Effector CD4-positive, alpha-beta T cell (primary cell): Measurements from ENCODE around the gene CCDC106.

Experiments
- DNase-seq: peaks from one replicate; pipeline ENCODE4 v3.0.0-alpha.2; 2020

Gene CCDC106

DNA sequence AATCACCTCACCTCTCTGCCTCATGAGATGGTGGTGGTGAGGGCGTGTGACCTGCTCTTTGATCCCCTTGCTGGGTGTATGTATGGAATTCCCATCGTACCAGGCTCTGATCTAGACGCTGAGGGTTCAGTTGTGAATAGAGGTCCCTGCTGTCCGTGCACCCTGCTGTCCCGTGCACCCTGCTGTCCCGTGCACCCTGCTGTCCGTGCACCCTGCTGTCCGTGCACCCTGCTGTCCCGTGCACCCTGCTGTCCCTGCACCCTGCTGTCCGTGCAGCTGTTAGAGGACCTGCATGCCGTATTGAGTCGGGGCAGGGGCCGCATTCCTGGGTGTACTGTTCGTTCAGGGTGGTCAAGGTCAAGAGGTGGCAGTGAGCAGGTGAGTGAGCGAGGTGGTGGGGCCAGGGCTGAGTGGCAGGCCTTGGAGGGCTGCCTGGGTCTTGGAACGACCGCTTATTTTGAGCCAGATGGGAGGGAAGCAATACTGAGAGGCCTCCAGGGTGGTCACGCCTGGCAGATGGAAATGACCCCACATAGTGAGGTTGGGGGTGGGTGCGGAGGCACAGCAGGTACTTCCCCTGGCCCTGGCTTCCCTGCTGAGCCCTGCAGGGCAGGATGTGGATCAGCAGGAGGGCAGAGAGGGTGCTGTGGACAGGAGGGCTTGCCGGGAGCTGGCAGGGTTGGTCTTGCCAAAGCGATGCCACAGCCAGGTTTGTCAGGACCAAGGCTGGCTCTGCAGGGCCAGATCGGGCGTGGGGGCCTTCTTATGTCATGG lies 22.5 kb downstream of the CCDC106 start:
- no peak for DNase-seq

DNA sequence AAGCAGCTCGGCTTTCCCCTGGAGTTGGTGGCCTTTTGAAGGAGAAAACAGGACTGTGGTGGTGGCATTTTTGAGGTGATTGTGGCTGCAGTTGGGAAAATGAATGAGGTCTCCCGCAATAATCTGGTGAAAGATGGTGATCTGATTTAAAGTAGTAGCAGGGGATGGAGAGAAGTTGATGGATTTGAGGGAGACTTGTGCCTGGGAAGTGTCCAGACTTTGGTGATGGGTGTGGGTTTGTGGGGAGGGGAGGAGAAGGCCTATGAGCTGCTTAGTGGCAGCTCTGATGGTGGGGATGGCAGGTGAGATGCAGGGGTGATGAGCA lies 23.0 kb downstream of the CCDC106 start:
- DNase-seq, result no peak

DNA sequence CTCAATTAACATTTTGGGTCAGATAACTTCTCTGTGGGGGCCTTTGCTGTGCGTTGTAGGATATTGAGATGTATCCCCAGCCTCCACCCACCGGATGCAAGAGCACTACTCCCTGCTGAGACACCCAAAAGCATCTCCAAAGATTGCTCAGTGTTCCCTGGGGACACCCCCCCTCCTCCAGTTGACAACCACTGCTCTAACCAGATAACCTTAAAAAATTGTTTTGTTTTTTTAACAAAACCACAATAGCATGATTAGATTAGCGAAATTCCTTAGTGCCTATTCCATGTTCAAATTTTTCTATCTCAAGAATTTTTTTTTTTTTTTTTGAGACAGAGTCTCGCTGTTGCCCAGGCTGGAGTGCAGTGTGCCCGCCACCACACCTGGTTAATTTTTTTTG lies 24.4 kb downstream of the CCDC106 start:
- no peak for DNase-seq

DNA sequence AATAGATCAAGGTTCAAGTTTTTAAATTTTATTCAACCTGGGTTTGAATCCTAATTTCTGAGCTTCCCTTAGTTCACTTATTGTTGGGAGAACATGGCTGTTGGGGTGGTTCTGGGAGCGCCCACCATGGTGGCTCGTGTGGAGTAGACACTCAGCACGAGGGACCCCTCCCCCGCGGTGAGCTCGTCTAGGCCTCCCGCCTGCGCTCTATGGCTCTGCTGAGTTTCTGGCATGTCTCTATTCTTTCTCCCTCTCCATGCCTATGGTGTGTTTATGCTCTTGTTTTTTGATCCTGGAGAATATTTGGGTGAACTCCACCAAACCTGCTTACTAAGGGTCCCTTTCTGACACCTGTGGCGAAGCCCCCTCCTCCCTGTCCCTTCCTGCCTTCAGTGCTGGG lies 25.5 kb downstream of the CCDC106 start:
- no peak for DNase-seq

DNA sequence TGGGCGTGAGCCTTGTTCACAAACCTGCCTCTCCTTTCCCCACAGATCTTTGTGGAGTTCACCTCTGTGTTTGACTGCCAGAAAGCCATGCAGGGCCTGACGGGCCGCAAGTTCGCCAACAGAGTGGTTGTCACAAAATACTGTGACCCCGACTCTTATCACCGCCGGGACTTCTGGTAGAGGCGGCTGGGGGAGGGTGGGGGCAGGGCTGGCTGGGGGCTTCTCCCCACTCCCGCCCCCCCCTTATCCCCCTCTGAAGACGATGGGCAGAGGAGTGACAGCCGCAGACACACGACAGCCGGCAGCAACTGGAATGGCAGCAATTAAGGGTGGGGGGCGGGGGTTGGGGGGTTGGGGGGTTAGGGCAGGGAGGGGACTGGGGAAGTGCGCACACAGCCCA lies 25.9 kb downstream of the CCDC106 start:
- no peak for DNase-seq

DNA sequence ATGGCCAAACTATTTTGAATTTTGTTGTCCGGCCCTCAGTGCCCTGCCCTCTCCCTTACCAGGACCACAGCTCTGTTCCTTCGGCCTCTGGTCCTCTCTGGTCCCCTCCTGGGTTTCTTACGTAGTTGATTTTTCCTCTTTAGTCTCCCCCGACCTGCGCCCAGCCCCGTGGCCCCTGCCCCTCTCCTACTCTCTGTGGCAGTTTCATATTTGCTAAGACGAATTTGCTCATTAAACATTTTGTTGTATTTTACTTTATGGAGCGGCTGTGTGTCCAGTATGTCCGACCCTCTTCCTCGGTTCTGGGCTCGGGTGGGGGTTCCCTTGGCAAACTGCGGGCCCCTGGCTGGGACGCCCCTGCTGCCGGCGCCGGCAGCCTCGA lies 26.4 kb downstream of the CCDC106 start:
- DNase-seq, result no peak

DNA sequence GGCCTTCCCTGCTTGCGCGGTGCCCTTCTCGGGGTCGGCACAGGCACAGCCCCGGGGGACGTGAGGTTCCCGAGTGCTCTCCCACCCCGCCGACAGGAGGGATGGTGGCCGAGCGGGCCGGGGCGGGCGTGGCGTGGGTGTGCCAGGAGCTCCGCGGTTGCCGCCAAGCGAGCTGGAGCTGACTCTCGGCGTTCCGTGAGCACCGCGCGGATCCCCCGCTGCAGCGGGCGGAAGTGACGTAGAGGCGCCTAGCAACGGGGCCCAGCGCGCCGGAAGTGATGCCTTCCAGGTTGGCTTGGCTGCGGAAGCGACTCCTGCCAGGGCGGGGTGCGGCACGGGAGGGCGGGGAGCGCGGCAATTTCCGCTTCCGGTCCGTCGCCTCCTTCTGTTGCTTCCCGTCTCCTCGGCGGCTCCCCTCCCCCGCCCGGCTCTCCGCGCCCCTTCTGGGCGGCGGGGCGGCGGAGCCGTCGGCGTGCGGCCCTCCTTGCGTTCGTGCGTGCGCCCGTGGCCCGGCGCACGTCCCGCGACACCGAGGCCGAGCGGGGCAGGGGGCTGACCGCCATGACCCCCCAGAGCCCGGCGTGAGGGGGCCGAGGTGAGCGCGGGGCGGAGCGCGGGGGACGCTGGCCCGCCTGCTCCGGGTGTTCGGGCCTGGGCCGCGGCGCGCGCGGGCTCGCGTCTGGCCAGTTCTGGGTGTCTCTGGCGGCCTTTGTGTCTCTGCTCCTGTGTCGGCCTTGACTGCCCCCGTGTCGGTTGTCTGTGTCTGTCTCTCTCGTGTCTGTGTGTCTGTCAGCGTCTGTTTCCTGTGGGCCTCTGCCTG lies 27.0 kb downstream of the CCDC106 start, which contains the start of gene EPN1:
Gene EPN1 (plus strand): TSS at position 386 of the 820 bp plus-strand sequence. CDS start 3,402 bp downstream, outside the sequence.
- peak; percentile 97 for DNase-seq

DNA sequence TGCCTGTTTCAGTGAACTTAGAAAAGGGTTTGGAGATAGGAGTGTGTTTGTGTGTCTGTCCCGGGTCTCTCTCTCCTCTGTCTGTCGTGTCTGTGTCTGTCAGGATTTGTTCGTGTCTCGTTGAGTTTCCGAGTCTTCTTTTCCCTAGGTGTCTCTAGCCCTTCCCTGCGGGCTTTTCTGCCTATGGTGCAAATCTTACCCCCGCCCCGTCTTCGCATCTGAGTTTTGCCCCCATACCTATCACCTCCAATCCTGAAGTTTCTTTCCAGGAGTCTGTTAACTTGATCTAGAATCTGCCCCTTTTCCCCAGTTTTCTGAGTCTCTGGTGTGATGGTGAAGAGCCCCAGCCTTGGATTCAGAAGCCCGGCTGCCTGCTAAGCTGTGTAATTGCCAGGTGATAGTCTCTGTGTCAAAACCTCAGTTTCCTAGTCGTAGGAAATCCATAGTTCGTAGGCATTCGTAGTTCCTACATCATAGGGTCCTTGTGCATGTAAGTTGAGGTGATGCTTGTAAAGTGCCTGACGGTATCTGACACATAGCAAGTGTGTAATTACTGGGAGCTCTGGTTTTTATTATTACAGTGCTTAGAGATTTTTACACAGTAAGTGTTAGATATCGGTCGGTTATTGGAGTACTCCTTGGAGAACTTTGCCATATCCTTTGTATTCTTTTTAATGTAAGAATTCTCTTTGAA lies 27.8 kb downstream of the CCDC106 start:
- no peak for DNase-seq

DNA sequence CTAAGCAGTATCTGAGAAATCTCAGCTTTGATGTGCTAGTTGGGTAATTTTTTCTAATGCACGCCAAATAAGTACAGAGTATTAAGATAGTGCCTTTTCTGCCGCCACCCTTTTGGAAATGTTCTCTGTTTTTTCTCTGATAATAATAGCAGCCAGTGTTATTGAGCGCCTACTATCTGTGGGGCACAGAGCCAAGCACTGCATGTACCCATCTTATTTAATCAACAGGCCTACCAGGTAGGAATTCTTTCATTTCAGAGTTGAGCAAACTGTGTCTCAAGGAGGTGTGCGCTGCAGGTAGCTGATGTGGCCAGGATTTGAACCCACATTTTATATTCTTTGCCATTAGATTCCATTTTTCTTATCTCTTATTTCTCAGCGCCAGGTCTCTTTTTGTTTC lies 28.4 kb downstream of the CCDC106 start:
- DNase-seq, result no peak

DNA sequence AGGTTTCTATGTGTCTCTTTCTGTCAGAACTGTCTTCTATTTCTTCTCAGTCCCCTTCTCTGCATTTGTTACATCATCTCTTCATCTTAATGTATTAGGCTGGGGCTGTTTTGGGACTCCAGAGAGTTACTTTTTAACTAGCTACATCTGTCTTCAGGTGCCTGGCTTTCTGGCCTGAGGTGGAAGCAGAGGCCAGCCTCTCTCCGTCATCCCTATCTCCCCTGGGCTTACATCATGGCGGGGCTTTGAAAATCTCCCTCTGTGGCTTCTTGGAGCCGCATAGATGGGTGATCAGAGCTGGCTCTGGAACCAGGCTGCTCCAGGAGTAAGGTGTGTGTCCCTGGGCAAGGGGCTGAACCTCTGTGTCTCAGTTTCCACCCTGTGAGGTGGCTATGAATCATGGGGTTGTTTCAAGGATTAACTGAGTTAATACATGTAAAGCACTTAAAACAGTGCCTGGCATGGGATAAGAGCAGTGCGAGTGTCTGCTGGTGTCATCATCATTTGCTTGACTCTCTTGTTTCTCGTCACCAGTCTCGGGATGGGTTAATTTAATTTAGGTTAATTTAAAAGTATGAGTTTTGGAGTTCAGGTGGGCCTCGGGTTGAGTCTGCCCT lies 29.0 kb downstream of the CCDC106 start:
- no peak for DNase-seq

DNA sequence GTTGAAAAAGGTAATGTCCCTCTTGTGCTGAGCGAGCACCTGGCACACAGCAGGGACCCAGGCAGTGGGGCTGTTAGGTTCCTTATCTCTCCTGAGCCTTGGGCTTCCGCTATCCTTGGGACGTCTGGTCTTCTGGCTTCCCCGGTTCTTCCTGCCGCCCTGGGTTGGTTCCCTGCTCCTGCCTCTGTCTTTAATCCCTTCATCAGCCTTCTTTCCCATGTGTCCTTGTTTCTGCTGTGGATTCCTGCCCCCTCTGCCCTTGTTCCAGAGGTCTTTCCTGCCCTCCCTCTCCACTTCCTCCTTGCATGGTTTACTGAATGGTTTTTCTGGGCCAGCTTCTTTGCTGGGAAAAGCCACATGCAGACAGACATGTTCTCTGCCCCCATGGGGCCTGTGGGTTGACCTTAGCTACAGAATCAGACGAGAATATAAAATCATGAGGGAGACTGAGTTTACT lies 29.6 kb downstream of the CCDC106 start:
- DNase-seq, result no peak

DNA sequence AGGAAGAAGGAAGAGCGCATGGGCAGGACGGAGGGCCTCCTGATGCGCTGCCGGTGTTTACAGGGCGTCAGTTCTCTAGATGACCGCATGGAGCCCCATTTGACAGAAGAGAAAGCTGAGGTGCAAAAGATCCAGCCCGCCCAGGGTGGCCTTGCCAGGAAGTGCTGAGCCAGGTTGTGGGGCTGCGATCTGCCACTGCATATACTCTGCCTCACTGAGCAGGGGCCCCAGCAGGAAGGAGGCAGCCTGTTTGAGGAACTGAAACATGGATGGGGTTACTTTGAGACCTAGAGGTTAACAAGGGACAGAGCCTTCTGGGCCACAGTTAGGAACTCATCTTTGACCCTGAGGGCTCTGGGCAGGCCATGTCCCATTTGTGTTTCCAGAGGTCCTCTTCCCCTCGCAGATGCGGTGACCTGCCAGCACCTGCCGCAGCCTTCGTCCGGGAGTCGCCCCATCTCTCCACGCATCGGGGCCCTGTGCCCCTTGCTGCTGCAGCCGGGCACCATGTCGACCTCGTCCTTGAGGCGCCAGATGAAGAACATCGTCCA lies 30.2 kb downstream of the CCDC106 start:
- no peak for DNase-seq

DNA sequence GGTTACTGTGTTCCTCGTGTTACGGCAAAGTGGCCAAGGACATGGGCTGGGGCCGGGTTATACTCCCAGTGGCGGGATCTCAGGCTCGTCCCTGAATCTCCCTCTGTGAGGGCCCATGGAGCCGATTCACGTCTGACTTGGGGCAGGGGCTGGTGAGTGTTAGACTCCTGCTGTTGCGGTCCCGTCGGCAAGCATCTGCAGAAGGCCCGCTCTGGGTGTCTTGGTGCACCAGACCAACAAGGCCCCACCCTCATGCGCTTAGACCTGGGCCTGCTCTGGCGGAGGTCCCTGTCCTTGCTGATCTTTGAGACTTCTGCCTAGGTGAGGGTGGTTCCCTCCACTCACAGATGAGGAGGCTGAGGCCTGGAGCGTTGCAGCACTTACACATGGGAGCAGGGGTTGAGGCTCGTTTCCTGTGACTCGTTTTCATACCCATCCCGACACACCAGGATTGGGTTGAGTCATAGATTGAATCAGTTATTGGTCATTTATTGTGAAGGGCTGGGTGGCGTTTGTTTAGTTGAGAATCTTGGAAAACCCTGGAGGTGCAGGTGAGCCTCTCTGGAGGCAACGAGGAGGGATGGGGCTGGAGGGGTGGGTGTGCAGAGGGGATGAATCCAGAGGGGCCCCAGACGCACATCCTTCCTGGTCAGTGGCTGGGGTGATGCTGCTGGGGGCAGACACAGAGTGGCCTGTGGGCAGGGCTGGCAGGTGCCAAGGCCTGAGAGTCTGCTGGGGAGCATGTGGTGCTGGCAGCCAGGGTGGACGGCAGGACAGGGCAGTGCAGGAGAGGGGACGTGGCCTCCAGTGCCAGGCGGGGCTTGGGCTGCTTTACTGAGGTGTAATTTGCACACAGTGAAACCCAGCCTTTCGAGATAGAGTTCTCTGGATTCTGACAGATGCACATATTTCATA lies 31.6 kb downstream of the CCDC106 start:
- no peak for DNase-seq

DNA sequence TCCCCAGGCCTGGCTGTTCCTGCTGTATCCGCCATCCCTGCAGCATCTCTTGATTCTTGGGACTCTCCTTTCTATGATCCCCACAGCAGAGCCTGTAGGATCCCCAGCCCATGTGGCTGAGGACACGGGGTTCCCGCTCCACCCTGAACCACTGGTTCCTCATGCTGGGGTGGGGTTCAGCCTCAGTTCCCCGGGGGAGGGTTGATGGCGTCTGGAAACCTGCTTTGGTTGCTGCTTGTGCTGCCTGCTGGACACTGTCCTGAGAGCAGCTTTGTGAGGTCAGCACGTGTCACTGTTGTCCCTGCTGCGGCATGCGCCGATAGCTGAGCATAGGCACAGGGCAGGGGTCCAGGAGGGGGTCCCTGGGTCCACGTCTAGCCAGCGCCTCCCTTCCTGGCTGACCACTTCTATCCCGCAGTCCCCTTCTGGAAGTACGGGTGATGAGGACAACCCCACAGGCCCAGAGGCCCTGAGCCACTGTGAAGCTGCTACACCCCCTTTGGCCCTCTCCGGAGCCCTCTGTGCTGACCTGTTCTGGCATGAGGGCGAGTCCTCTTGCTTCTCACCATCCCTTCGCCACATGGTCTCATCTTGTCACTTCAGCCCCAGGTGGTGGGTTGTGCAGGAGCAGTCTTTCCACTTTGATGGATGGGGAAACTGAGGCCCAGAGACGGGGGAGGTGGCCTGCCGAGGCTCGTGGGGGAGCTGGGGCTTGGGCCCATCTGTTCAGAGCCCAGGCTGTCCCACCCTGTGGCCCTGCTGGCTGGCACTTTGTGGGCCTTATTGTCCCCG lies 32.5 kb downstream of the CCDC106 start:
- no peak for DNase-seq

DNA sequence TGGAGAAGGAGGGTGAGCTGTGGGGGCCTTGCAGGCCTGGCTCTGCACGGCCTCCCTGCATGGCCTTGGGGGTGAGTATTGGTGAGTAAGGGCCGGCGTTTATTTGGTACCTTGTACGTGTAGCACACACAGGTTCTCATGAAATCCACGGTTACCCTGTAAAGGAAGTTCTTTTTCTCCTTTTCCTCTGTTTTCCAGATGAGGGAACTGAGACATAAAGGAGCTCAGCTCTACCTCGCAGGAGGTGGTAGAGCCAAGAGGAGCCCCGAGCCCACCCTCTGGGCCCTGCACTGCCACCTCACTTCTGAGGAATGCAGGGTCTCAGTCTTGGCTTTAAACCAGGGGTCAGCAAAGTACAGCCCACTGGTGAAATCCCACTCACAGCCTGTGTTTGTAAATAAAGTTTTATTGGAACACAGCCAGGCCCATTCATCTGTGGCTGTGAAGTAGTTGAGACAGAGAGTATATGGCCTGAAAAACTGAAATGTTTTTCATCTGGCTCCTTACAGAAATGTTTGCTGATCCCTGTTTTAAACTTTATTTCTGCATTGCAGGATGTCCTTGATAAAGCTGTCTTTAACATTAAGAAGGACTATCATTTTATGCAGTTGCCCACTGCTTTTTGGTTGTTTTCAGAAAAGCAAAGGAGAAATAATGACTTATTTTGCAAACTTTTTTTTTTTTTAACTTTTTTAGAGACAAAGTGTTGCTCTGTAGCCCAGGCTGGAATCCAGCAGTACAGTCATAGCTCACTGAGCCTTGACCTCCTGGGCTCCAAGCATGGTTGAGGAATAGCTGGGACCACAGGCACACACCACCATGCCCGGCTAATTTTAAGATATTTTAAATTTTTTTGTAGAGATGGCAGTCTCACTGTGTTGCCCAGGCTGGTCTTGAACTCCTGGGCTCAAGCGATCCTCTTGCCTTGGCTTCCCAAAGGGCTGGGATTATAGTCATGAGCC lies 33.4 kb downstream of the CCDC106 start:
- DNase-seq, result no peak

DNA sequence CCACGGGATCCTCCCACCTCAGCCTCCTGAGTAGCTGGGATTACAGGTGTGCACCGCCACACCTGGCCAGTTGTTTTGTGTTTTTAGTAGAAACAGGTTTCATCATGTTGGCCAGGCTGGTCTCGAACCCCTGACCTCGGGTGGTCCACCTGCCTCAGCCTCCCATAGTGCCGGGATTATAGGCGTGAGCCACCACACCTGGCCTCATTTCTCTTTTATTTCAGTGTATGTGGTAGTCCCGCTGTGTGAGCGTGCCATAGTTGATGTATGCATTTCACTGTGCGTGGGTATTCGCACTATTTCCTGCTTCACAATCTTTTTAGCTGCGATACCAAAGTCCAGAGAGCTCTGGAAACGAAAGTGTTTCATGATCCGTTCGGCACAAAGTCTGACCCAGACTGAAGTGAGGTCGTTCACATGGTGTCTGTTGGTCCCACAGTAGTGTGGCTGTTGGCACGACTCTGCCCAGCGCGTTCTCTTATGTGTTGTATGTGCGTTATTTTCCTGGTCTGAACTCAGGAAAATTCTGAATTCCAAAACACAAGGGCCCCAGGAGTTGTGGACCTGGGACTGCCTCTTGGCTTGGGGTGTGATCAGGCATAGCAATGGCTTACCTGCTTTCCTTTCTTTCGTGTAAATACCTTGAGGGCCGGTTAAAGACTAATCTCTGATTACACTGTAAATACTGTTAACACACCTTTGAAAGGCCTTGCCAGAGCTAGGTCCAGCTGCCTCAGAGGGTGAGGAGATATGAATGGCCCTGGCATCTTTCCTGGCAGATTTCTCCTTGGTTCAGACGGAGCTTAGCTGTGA lies 35.6 kb downstream of the CCDC106 start:
- DNase-seq, result no peak

DNA sequence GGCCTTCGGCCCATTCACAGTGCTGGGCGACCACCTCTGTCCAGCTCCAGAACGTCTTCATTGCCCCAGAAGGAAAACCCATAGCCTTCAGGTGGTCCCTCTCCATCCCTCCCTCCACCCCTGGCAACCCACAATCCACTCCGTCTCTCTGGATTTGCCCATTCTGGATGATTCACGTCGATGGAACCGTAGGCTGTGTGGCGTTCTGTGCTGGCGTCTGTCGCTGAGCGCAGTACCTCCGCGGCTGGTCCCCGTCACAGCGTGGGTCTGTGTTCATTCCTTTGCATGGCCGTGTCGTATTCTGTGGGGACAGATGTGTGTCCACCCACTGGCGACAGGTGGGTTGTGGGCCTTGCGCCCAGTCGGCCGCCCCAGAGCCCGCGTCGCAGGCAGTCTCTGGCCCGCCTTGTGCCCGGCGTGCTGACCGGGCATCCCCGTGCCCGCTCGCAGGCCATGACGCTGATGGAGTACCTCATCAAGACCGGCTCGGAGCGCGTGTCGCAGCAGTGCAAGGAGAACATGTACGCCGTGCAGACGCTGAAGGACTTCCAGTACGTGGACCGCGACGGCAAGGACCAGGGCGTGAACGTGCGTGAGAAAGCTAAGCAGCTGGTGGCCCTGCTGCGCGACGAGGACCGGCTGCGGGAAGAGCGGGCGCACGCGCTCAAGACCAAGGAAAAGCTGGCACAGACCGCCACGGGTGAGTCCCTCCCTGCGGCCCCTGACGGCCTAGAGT lies 37.1 kb downstream of the CCDC106 start:
- DNase-seq, result no peak

DNA sequence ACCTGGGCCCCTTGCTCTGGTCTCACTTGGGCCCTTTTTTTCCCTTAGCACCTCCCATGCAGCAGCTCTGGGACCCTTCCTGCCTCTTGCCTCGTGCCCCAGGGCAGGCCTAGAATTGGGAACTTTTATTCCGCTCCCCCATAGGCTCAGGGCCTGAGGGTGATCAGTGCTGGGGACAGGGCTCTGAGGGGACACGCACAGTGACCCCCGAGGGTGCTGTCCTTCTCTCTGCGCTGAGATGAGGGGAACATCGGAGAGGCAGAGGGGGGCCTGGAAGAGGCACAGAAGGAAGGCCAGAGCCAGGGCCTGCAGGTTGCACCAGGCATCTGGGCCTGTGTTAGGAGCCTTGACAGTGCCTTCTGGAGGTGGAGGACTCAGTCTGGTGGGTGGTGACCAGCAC lies 37.8 kb downstream of the CCDC106 start:
- no peak for DNase-seq
